ENCODE measurements around the gene WDR1. TPM values are rescaled to one million over a fixed set of nuclear protein-coding genes. Genes with fewer than 3 reads are reported as not detected.

Gene WDR1
- total and polyA plus RNA-seq, 10 of the 15 experiments (the other 5 are each of a cell fraction or from before 2014, with no cell fraction given) = 28.5 to 397 (median 290) TPM

- SMC1A ChIA-PET (ENCODE audit: uncharacterized antibody, unreplicated experiment) = interaction anchor here (1.2 to 1.6 kb wide), 2 partner anchors 13 to 15 kb away, joined by 3 to 6 read pairs; no protein-coding TSS in a partner anchor
- intact Hi-C loops (cut with micrococcal nuclease; ENCODE audit: unreplicated experiment) (no loop called here), in situ Hi-C loops (cut with MboI) (no loop called here)
- Histone ChIP-seq H2AFZ (ENCODE audit: control insufficient read depth, low read depth, low read length) (no peak overlapping the region), H3K36me3 (ENCODE audit: control insufficient read depth in 2 of 2, insufficient read depth in 2 of 2, low read length in 1 of 2) (peaks cover 40 to 59% of the 10 kb centered on the region in 2 experiments), H3K9me3 (replicated peaks; ENCODE audit: control insufficient read depth, insufficient read depth, low read length) (no peaks in the 10 kb centered on the region), H3K27me3 (replicated peaks in 1 of 2; ENCODE audit: control insufficient read depth in 2 of 2, insufficient read depth in 2 of 2, low read length in 1 of 2) (no peaks in the 10 kb centered on the region), H3K79me2 (ENCODE audit: control insufficient read depth, insufficient read depth, low read length) (peaks cover 53% of the 10 kb centered on the region), H3K9ac (ENCODE audit: control insufficient read depth, insufficient read depth, low read length) (no peak overlapping the region), H3K4me1 (ENCODE audit: control insufficient read depth, insufficient read depth, low read length) (peaks cover 7% of the 10 kb centered on the region), H3K27ac (ENCODE audit: control insufficient read depth, insufficient read depth) (no peak overlapping the region), H3K4me3 (no peak overlapping the region), H3K4me2 (ENCODE audit: control insufficient read depth, insufficient read depth) (no peak overlapping the region), H4K20me1 (ENCODE audit: control insufficient read depth, insufficient read depth) (peaks cover 24% of the 10 kb centered on the region)
- TF ChIP-seq ASH2L (IDR thresholded peaks at IDR 0.05; ENCODE audit: borderline replicate concordance, low read depth) (no peak), POLR2A (IDR thresholded peaks at IDR 0.05; ENCODE audit: low read depth, low read length) (peak; percentile 43; the same call in 1 of the 2 replicates)
- CTCF ChIA-PET = no interaction called here
- FAIRE-seq (no peak), ATAC-seq (no peak), DNase-seq (ENCODE audit: low read depth, low spot score) (no peak)
- RAD21 ChIA-PET (ENCODE audit: unreplicated experiment) = no interaction called here
- WGBS (ENCODE audit: insufficient coverage, insufficient replicate concordance, low lambda C conversion rate, missing lambda C conversion rate) = 75% methylated on average over 13 of the region's 13 CpGs
- no TSS peak for BruUV-seq (replicated peaks)
- POLR2A ChIA-PET = interaction anchor here (1.8 kb wide), 1 partner anchor 10 kb away, joined by 6 read pairs; no protein-coding TSS in a partner anchor
These were observed 13.9 kb downstream of the WDR1 start for GRCh38 chr4:10102474-10103332.

GRCh38 chr4:10101671-10102473, 14.7 kb downstream of the WDR1 start:
- Histone ChIP-seq H3K9me3 (replicated peaks; ENCODE audit: control insufficient read depth, insufficient read depth, low read length) (no peaks in the 10 kb centered on the region), H2AFZ (ENCODE audit: control insufficient read depth, low read depth, low read length) (no peak overlapping the region), H3K27ac (ENCODE audit: control insufficient read depth, insufficient read depth) (no peak overlapping the region), H3K79me2 (ENCODE audit: control insufficient read depth, insufficient read depth, low read length) (peaks cover 45% of the 10 kb centered on the region), H3K4me2 (ENCODE audit: control insufficient read depth, insufficient read depth) (no peak overlapping the region), H3K27me3 (replicated peaks in 1 of 2; ENCODE audit: control insufficient read depth in 2 of 2, insufficient read depth in 2 of 2, low read length in 1 of 2) (no peaks in the 10 kb centered on the region), H4K20me1 (ENCODE audit: control insufficient read depth, insufficient read depth) (peaks cover 24% of the 10 kb centered on the region), H3K4me1 (ENCODE audit: control insufficient read depth, insufficient read depth, low read length) (peaks cover 10% of the 10 kb centered on the region), H3K4me3 (no peak overlapping the region), H3K9ac (ENCODE audit: control insufficient read depth, insufficient read depth, low read length) (no peak overlapping the region), H3K36me3 (ENCODE audit: control insufficient read depth in 2 of 2, insufficient read depth in 2 of 2, low read length in 1 of 2) (peaks cover 44 to 64% of the 10 kb centered on the region in 2 experiments)
- ChIA-PET SMC1A (ENCODE audit: uncharacterized antibody, unreplicated experiment) (no interaction called here), POLR2A (no interaction called here), CTCF (no interaction called here), RAD21 (ENCODE audit: unreplicated experiment) (no interaction called here)
- FAIRE-seq (no peak), DNase-seq (ENCODE audit: low read depth, low spot score) (no peak), ATAC-seq (no peak)
- in situ Hi-C loops (cut with MboI) = no loop called here
- WGBS (ENCODE audit: insufficient coverage, insufficient replicate concordance, low lambda C conversion rate, missing lambda C conversion rate) = 97% methylated on average over 14 of the region's 14 CpGs
- no TSS peak for BruUV-seq (replicated peaks)
- intact Hi-C loops (cut with micrococcal nuclease; ENCODE audit: unreplicated experiment) = no loop called here
- TF ChIP-seq ELK1 (IDR thresholded peaks at IDR 0.05; ENCODE audit: low read depth, low read length) (no peak), CHD2 (IDR thresholded peaks at IDR 0.05; ENCODE audit: borderline replicate concordance, low read depth, low read length) (no peak), PML (IDR thresholded peaks at IDR 0.05; ENCODE audit: low read length) (no peak), BACH1 (IDR thresholded peaks at IDR 0.05; ENCODE audit: borderline replicate concordance) (no peak), PAX5 (IDR thresholded peaks at IDR 0.05; ENCODE audit: borderline replicate concordance, low read depth, low read length) (no peak), NKRF (conservative IDR thresholded peaks at IDR 0.05) (no peak), NBN (IDR thresholded peaks at IDR 0.05) (no peak), SREBF2 (IDR thresholded peaks at IDR 0.05; ENCODE audit: low read length) (no peak), POU2F2 (IDR thresholded peaks at IDR 0.05; ENCODE audit: borderline replicate concordance, low read depth, low read length) (no peak), CBFB (IDR thresholded peaks at IDR 0.05; ENCODE audit: low read depth) (no peak), ZSCAN29 (IDR thresholded peaks at IDR 0.05) (no peak), HDGF (IDR thresholded peaks at IDR 0.05) (no peak), POLR2AphosphoS2 (IDR thresholded peaks at IDR 0.05; ENCODE audit: low read depth, low read length) (no peak)

Data from GM12878 (cell line).